GM18520 (cell line): Measurements from ENCODE around the gene EPS8.
"Not testable (repeated sequence)": the region's sequence is repeated elsewhere in the genome, so short reads cannot be mapped to it uniquely, and the experiment has no call there.

Source experiments
- ATAC-seq: cut with Tn5 transposase; IDR thresholded peaks from one replicate; pipeline ENCODE4 v1.9.1; 2021; ENCODE audit not compliant: unreplicated experiment

EPS8 gene

GRCh38 chr12:15650399-15651128 is 138.6 kb downstream of the EPS8 start:
- no peak for ATAC-seq

- ATAC-seq: no peak
Measured at GRCh38 chr12:15649347-15649746, 139.8 kb downstream of the EPS8 start.

GRCh38 chr12:15648558-15648957 is 140.6 kb downstream of the EPS8 start:
- no peak for ATAC-seq

GRCh38 chr12:15646581-15646980 is 142.6 kb downstream of the EPS8 start:
- ATAC-seq: no peak

- no peak for ATAC-seq
Measured at GRCh38 chr12:15644700-15645099, 144.5 kb downstream of the EPS8 start.

GRCh38 chr12:15638231-15638630 is 151.0 kb downstream of the EPS8 start:
- no peak for ATAC-seq

- ATAC-seq: no peak
Measured at GRCh38 chr12:15636060-15636890, 152.9 kb downstream of the EPS8 start.

GRCh38 chr12:15634010-15634683 is 155.0 kb downstream of the EPS8 start:
- ATAC-seq: no peak

- ATAC-seq: no peak
Measured at GRCh38 chr12:15633201-15633600, 156.0 kb downstream of the EPS8 start.

- ATAC-seq: no peak
Measured at GRCh38 chr12:15632708-15633107, 156.5 kb downstream of the EPS8 start.

- ATAC-seq: no peak
Measured at GRCh38 chr12:15631007-15631715, 158.0 kb downstream of the EPS8 start.

GRCh38 chr12:15629761-15630160 is 159.4 kb downstream of the EPS8 start:
- ATAC-seq: no peak

- no peak for ATAC-seq
Measured at GRCh38 chr12:15629108-15629507, 160.1 kb downstream of the EPS8 start.

GRCh38 chr12:15627995-15628945 is 160.9 kb downstream of the EPS8 start:
- ATAC-seq: no peak

- no peak for ATAC-seq
Measured at GRCh38 chr12:15625075-15625474, 164.1 kb downstream of the EPS8 start.

GRCh38 chr12:15620741-15621539 is 168.2 kb downstream of the EPS8 start:
- ATAC-seq: no peak

- not testable (repeated sequence) for ATAC-seq
Measured at GRCh38 chr12:15616495-15616894, 172.7 kb downstream of the EPS8 start.

GRCh38 chr12:15613981-15614380 is 175.2 kb downstream of the EPS8 start:
- no peak for ATAC-seq

- no peak for ATAC-seq
Measured at GRCh38 chr12:15608941-15609340, 180.2 kb downstream of the EPS8 start.
